Mucosa of descending colon (tissue), 3 donors: ENCODE measurements around the gene GNAI1. TPM values are rescaled to one million over a fixed set of nuclear protein-coding genes. Genes with fewer than 3 reads are reported as not detected.

ENCODE experiments used
- ATAC-seq: fragments of 200-7000 bp; cut with Tn5 transposase; one replicate; pipeline ENCODE4 v1.9.1; 2020; ENCODE audit warnings: mild to moderate bottlenecking, moderate library complexity
- DNase-seq, 3 donors: peaks; one replicate each; pipeline ENCODE4 v3.0.0-alpha.2; 2020
- H3K36me3 ChIP-seq: fragments of 200-600 bp; one replicate; pipeline ENCODE4 v1.8.0; 2021; ENCODE audit warnings: low read depth, mild to moderate bottlenecking
- H3K4me1 ChIP-seq: fragments of 200-600 bp; one replicate; pipeline ENCODE4 v1.8.0; 2021; ENCODE audit warnings: low read depth, mild to moderate bottlenecking
- H3K4me3 ChIP-seq: fragments of 200-600 bp; one replicate; pipeline ENCODE4 v1.8.0; 2021; ENCODE audit warnings: mild to moderate bottlenecking
- H3K9me3 ChIP-seq: fragments of 200-600 bp; one replicate; pipeline ENCODE4 v1.8.0; 2021; ENCODE audit warnings: mild to moderate bottlenecking
- intact Hi-C, 2 donors: fragments of 100-400 bp; cut with DNase I in 1 of 2; cut with micrococcal nuclease in 1 of 2; formaldehyde crosslinking; loops; one replicate each; pipeline versions ENCODE4 v1.11.0 to v1.11.1; 2022; cut with DNase I, micrococcal nuclease
- total RNA-seq, 3 donors: library from RNA; stranded (reverse); fragmentation: NEBNext Ultra II Directional in 2 of 3; extraction: Animal tissue kit (Norgen Biotek cat#: 25700) in 2 of 3; gene quantifications; one replicate each; pipeline versions ENCODE4 v1.2.1 to v1.2.4, GENCODE V29; 2021 to 2023
- TF ChIP-seq, protein P1 (sequence below): fragments of 200-600 bp; IDR thresholded peaks from one replicate; pipeline ENCODE4 v1.8.0; 2022; ENCODE audit warnings: antibody characterized with exemption, mild to moderate bottlenecking
- donor health status: DM: no; HTN: no; CAD: no; lungs with moderate emphysema.
- donor health status: DM: no; HTN: no; CAD: no.
- donor health status: DM: no; HTN: yes; CAD: no.

The GNAI1 gene
- total RNA-seq, 3 donors from 2014 or later = 18.1 to 59.3 (median 23.1) TPM

DNA sequence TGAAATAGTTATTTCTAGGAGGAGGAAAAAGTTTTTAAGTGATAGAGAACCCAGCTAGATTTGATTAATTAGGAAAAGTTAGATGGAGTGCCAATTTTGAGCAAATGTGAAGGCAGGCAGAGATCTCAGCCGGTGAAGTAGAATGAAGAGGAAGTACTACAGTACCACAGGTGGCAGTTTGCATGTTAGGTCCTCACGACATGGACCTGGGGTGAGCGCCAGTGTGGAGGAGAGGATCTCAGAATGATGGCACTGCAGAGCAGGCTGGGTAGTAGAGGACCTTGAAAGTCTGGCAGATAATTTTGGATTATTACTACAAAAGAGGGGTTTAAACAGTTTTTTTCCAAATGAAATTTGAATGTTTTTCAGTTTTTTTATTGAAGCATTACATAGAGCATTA is 81.1 kb downstream of the GNAI1 start:
- H3K4me3 ChIP-seq = no peak overlapping the region
- ATAC-seq = no peak
- intact Hi-C loops = no loop called here
- TF ChIP-seq, protein P1, sequence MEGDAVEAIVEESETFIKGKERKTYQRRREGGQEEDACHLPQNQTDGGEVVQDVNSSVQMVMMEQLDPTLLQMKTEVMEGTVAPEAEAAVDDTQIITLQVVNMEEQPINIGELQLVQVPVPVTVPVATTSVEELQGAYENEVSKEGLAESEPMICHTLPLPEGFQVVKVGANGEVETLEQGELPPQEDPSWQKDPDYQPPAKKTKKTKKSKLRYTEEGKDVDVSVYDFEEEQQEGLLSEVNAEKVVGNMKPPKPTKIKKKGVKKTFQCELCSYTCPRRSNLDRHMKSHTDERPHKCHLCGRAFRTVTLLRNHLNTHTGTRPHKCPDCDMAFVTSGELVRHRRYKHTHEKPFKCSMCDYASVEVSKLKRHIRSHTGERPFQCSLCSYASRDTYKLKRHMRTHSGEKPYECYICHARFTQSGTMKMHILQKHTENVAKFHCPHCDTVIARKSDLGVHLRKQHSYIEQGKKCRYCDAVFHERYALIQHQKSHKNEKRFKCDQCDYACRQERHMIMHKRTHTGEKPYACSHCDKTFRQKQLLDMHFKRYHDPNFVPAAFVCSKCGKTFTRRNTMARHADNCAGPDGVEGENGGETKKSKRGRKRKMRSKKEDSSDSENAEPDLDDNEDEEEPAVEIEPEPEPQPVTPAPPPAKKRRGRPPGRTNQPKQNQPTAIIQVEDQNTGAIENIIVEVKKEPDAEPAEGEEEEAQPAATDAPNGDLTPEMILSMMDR = no peak
- no peaks in the 10 kb centered on the region for H3K4me1 ChIP-seq
- no peak for DNase-seq
- H3K9me3 ChIP-seq = no peaks in the 10 kb centered on the region
- no peaks in the 10 kb centered on the region for H3K36me3 ChIP-seq

DNA sequence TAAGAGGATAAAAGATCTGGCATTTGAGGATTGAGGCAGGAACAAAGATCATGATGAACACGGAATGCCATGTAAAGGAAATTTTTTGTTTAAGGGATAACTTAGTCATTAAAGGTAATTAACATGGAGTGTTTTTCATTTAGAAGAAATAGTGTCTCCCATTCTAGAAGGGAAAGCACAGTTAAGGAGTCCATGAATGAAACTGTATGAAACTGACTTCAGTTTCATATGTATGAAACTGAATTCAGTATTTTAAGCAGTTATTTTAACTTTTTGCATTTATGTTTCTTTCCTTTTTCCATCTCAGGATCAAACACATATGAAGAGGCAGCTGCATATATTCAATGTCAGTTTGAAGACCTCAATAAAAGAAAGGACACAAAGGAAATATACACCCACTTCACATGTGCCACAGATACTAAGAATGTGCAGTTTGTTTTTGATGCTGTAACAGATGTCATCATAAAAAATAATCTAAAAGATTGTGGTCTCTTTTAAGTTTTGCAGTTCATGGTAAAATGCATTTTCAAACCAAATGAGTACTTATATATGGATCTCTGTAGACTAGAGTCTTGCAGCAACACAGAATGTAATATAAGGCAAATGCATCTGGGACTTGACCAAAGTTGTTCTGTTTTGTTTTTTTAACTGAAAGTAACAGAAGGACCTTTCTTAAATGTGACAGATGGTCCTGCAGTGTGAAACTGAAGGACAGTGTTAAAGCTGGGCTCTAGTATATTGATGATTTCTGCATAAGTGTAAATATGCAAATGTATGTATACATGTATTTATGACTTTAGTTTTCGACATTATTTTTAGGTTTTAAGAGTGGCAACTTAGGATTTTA is 82.6 kb downstream of the GNAI1 start:
- Histone ChIP-seq H3K4me3 (no peak overlapping the region), H3K36me3 (no peaks in the 10 kb centered on the region), H3K9me3 (no peaks in the 10 kb centered on the region), H3K4me1 (no peaks in the 10 kb centered on the region)
- TF ChIP-seq, protein P1 = no peak
- ATAC-seq (no peak), DNase-seq (no peak)
- intact Hi-C loops = no loop called here

DNA sequence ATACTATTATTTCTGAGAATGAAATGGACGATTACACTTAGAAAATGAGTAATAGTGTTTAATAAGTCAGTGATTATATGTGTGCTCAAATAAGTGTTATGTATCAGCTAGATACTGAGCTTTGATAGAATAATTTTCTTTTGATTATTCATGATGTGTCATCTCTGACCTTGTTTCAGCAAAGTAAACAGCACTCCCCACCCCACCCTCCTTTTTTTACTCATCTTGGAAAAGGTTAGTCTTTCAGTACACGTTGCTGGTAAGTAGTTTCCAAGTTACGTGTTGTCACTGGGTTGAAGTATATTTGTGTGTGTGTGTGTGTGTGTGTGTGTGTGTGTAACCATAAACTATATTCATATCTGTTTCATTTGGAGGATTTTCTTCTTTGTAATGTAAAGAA is 84.1 kb downstream of the GNAI1 start:
- peak; percentile 54 for ATAC-seq
- intact Hi-C loops = no loop called here

DNA sequence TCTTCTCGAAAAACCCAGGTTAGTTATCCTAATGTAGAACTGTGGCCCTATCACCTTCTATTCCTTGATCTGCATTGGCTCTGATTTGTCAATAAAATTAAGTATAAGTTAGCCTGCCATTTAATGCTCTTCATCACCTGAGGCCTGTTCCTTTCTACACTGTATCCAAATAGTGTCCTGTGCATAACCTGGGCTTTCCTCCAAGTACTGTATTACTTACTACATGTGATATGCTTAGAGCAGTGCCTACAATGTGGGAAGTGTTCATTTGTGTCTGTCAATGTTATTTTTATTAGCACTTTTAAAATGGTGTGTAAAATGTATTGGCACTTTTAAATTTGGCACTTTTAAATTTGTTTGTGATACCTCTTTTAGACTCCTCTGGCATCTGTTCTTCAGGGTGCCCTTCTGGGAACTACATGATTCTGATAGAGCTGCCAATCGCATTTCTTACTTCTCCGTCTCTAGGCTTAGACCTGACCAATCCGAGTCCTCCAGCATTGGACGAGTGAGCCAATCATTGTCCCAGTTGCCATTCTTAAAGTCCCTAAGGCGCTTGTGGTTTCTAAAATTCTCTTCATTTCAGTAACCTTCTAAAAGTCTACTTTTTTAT is 85.5 kb downstream of the GNAI1 start:
- H3K4me1 ChIP-seq = no peaks in the 10 kb centered on the region
- ATAC-seq = no peak
- H3K9me3 ChIP-seq = no peaks in the 10 kb centered on the region
- intact Hi-C loops = no loop called here
- DNase-seq = no peak
- H3K36me3 ChIP-seq = no peaks in the 10 kb centered on the region
- H3K4me3 ChIP-seq = no peak overlapping the region
- TF ChIP-seq, protein P1 = no peak

More for the DNA sequence above, 84.1 kb downstream of the GNAI1 start:
- Histone ChIP-seq H3K4me3 (no peak overlapping the region), H3K36me3 (no peaks in the 10 kb centered on the region), H3K4me1 (no peaks in the 10 kb centered on the region), H3K9me3 (no peaks in the 10 kb centered on the region)
- no peak for DNase-seq
- TF ChIP-seq, protein P1 = no peak

DNA sequence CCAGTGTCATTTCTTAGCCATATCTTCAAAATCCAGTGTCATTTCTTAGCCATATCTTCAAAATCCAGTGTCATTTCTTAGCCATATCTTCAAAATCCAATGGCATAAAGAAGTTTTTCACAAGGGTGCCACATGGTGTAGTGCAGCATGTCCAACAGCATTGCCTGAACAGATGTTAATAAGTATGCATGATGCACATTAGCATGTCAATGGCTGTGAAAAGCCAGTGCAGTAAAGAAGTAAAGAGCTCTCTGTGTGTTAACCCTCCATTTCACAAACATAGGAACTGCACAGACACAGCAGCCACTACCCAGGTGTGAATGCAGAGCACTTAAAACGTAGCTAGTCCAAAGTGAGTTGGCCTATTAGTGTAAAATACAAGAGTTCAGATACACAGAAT is 89.8 kb downstream of the GNAI1 start:
- Histone ChIP-seq H3K36me3 (no peaks in the 10 kb centered on the region), H3K4me1 (no peaks in the 10 kb centered on the region), H3K4me3 (no peak overlapping the region), H3K9me3 (no peaks in the 10 kb centered on the region)
- ATAC-seq (no peak), DNase-seq (no peak)
- intact Hi-C loops = no loop called here
- TF ChIP-seq, protein P1 = no peak
